ENCODE data around the gene CALD1.

Gene CALD1

GRCh38 chr7:134792968-134793367 is 13.5 kb downstream of the CALD1 start:
- no peak for DNase-seq

- DNase-seq: no peak
Measured at GRCh38 chr7:134795231-134795630, 15.8 kb downstream of the CALD1 start.

GRCh38 chr7:134798155-134798554 is 18.7 kb downstream of the CALD1 start:
- DNase-seq: no peak

- no peak for DNase-seq
Measured at GRCh38 chr7:134799377-134799776, 19.9 kb downstream of the CALD1 start.

GRCh38 chr7:134802762-134803161 is 23.3 kb downstream of the CALD1 start:
- no peak for DNase-seq

GRCh38 chr7:134804351-134804750 is 24.9 kb downstream of the CALD1 start:
- DNase-seq: no peak

GRCh38 chr7:134804854-134805253 is 25.4 kb downstream of the CALD1 start:
- DNase-seq: no peak

- no peak for DNase-seq
Measured at GRCh38 chr7:134806197-134806596, 26.8 kb downstream of the CALD1 start.

- no peak for DNase-seq
Measured at GRCh38 chr7:134809616-134810015, 30.2 kb downstream of the CALD1 start.

GRCh38 chr7:134811765-134812164 is 32.3 kb downstream of the CALD1 start:
- no peak for DNase-seq

GRCh38 chr7:134813663-134814396 is 34.4 kb downstream of the CALD1 start:
- DNase-seq: no peak

- no peak for DNase-seq
Measured at GRCh38 chr7:134814730-134815364, 35.4 kb downstream of the CALD1 start.

GRCh38 chr7:134818613-134819345 is 39.3 kb downstream of the CALD1 start:
- no peak for DNase-seq

GRCh38 chr7:134819401-134819800 is 40.0 kb downstream of the CALD1 start:
- no peak for DNase-seq

GRCh38 chr7:134820295-134820694 is 40.9 kb downstream of the CALD1 start:
- DNase-seq: no peak

- DNase-seq: no peak
Measured at GRCh38 chr7:134820778-134821177, 41.3 kb downstream of the CALD1 start.

GRCh38 chr7:134823400-134823799 is 44.0 kb downstream of the CALD1 start:
- no peak for DNase-seq

- DNase-seq: no peak
Measured at GRCh38 chr7:134825666-134826065, 46.2 kb downstream of the CALD1 start.

GRCh38 chr7:134826105-134826504 is 46.7 kb downstream of the CALD1 start:
- DNase-seq: no peak

GRCh38 chr7:134827436-134827835 is 48.0 kb downstream of the CALD1 start:
- DNase-seq: no peak

GRCh38 chr7:134827889-134828288 is 48.5 kb downstream of the CALD1 start:
- no peak for DNase-seq

- no peak for DNase-seq
Measured at GRCh38 chr7:134828361-134828760, 48.9 kb downstream of the CALD1 start.

- no peak for DNase-seq
Measured at GRCh38 chr7:134829380-134829986, 50.0 kb downstream of the CALD1 start.

- DNase-seq: no peak
Measured at GRCh38 chr7:134831862-134832261, 52.4 kb downstream of the CALD1 start.
